Skeletal muscle tissue (tissue), 4 donors: ENCODE data around the gene DPF3. TPM values are rescaled to one million over a fixed set of nuclear protein-coding genes. Genes with fewer than 3 reads are reported as not detected.
A peak's percentile ranks its signal among the peaks of the same experiment; 100 is the strongest.

Source experiments
- H3K27ac ChIP-seq: one replicate; pipeline ENCODE4 v1.7.0; 2013; ENCODE audit warnings: mild to moderate bottlenecking, low read depth, low read length, inconsistent platforms
- H3K27me3 ChIP-seq, 3 donors: one replicate each; pipeline ENCODE4 v1.7.0; 2013; ENCODE audit warnings: low read length in 3 of 3; ENCODE audit not compliant: control insufficient read depth in 3 of 3, insufficient read depth in 3 of 3
- H3K36me3 ChIP-seq, 3 donors: one replicate each; pipeline ENCODE4 v1.7.0; 2013; ENCODE audit warnings: low read length in 3 of 3; ENCODE audit not compliant: control insufficient read depth in 3 of 3, insufficient read depth in 3 of 3
- H3K4me1 ChIP-seq, 3 donors: one replicate each; pipeline ENCODE4 v1.7.0; 2013; ENCODE audit warnings: low read length in 3 of 3, mild to moderate bottlenecking in 3 of 3; ENCODE audit not compliant: control insufficient read depth in 3 of 3, insufficient read depth in 3 of 3
- H3K4me3 ChIP-seq, 3 donors: one replicate each; pipeline ENCODE4 v1.7.0; 2013; ENCODE audit warnings: low read length in 3 of 3
- H3K9ac ChIP-seq, 3 donors: one replicate each; pipeline ENCODE4 v1.7.0; 2013; ENCODE audit warnings: low read length in 3 of 3, mild to moderate bottlenecking in 3 of 3, moderate library complexity in 2 of 3, low read depth in 1 of 3
- H3K9me3 ChIP-seq, 3 donors: one replicate each; pipeline ENCODE4 v1.7.0; 2013; ENCODE audit warnings: low read length in 3 of 3; ENCODE audit not compliant: control insufficient read depth in 3 of 3
- total RNA-seq: library from RNA; depleted of rRNA; stranded (reverse); fragments of >200 nt; gene quantifications from one replicate; pipeline ENCODE4 v1.2.3, GENCODE V29; 2014
- donor health status: Osteomylitis.

Gene DPF3
- 1.6 TPM for total RNA-seq

- Histone ChIP-seq H3K9ac (peak within 1 kb of the TSS; percentile 85 to 98 (median 90)), H3K9me3 (no peaks in the 10 kb centered on the region), H3K36me3 (no peaks in the 10 kb centered on the region), H3K27me3 (no peaks in the 10 kb centered on the region), H3K4me1 (peaks cover 20 to 51% (median 38%) of the 10 kb centered on the region in 3 donors), H3K27ac (peak within 1 kb of the TSS; percentile 86), H3K4me3 (peak within 1 kb of the TSS; percentile 88 to 89 (median 89))
These were observed at the start of gene DPF3 for GRCh38 chr14:72893636-72894322. DPF3 (minus strand) TSS chr14:72894101; CDS start chr14:72894088, 13 bp downstream.

- no peaks in the 10 kb centered on the region for H3K27me3 ChIP-seq
- no peak overlapping the region for H3K9ac ChIP-seq
- H3K4me1 ChIP-seq: no peaks in the 10 kb centered on the region
- H3K4me3 ChIP-seq: no peak overlapping the region
- H3K36me3 ChIP-seq: peaks cover 48 to 63% (median 54%) of the 10 kb centered on the region in 3 donors
- H3K9me3 ChIP-seq: no peaks in the 10 kb centered on the region
- H3K27ac ChIP-seq: no peak overlapping the region
These were observed 49.0 kb upstream of the DPF3 start for GRCh38 chr14:72942934-72943333.

GRCh38 chr14:72941286-72941985, 47.5 kb upstream of the DPF3 start:
- Histone ChIP-seq H3K27ac (no peak overlapping the region), H3K9me3 (no peaks in the 10 kb centered on the region), H3K36me3 (peaks cover 46 to 54% (median 46%) of the 10 kb centered on the region in 3 donors), H3K4me1 (no peaks in the 10 kb centered on the region), H3K4me3 (no peak overlapping the region), H3K27me3 (no peaks in the 10 kb centered on the region), H3K9ac (no peak overlapping the region)

GRCh38 chr14:72939630-72940029, 45.7 kb upstream of the DPF3 start:
- H3K9me3 ChIP-seq: no peaks in the 10 kb centered on the region
- no peaks in the 10 kb centered on the region for H3K4me1 ChIP-seq
- no peak overlapping the region for H3K4me3 ChIP-seq
- H3K27me3 ChIP-seq: no peaks in the 10 kb centered on the region
- peaks cover 41 to 47% (median 44%) of the 10 kb centered on the region in 3 donors for H3K36me3 ChIP-seq
- H3K9ac ChIP-seq: no peak overlapping the region
- H3K27ac ChIP-seq: no peak overlapping the region

DNA sequence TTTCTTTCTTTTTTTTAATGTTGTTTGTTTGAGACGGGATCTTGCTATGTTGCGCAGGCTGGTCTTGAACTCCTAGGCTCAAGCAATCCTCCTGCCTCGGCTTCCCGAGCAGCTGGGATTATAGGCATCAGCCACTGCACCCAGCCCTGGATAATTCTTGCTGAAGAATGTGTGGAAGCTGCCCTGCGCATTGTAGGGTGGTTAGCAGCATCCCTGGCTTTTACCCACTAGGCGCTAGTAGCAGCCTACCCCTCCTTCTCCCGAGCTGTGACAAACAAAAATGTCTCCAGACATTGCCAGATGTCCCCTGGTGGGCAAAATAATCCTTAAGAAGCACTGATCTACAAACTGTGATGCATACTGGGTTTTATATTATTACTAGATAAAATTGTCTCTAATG, 39.0 kb upstream of the DPF3 start:
- H3K9me3 ChIP-seq: no peaks in the 10 kb centered on the region

GRCh38 chr14:72929316-72930080, 35.6 kb upstream of the DPF3 start:
- Histone ChIP-seq H3K4me3 (no peak overlapping the region), H3K9me3 (no peaks in the 10 kb centered on the region), H3K4me1 (peaks cover 3 to 11% (median 9%) of the 10 kb centered on the region in 3 donors), H3K36me3 (peaks cover 0 to 3% (median 0%) of the 10 kb centered on the region in 3 donors), H3K27ac (no peak overlapping the region), H3K9ac (no peak overlapping the region), H3K27me3 (no peaks in the 10 kb centered on the region)

More for the DNA sequence above, 39.0 kb upstream of the DPF3 start:
- H3K27me3 ChIP-seq: no peaks in the 10 kb centered on the region
- H3K9ac ChIP-seq: no peak overlapping the region
- no peak overlapping the region for H3K27ac ChIP-seq
- no peak overlapping the region for H3K4me3 ChIP-seq
- no peaks in the 10 kb centered on the region for H3K4me1 ChIP-seq
- peaks cover 0 to 3% (median under 1%) of the 10 kb centered on the region in 3 donors for H3K36me3 ChIP-seq

- Histone ChIP-seq H3K27ac (no peak overlapping the region), H3K27me3 (no peaks in the 10 kb centered on the region), H3K9ac (no peak overlapping the region), H3K4me1 (peaks cover 3 to 11% (median 9%) of the 10 kb centered on the region in 3 donors), H3K4me3 (no peak overlapping the region), H3K9me3 (no peaks in the 10 kb centered on the region), H3K36me3 (peaks cover 0 to 3% (median 0%) of the 10 kb centered on the region in 3 donors)
These were observed 35.0 kb upstream of the DPF3 start for GRCh38 chr14:72928872-72929271.

- peaks cover 0 to 3% (median 0%) of the 10 kb centered on the region in 3 donors for H3K36me3 ChIP-seq
- H3K27ac ChIP-seq: peak within 1 kb of the TSS; percentile 7
- peak within 1 kb of the TSS; percentile 74 to 91 (median 78) for H3K9ac ChIP-seq
- no peaks in the 10 kb centered on the region for H3K9me3 ChIP-seq
- no peaks in the 10 kb centered on the region for H3K27me3 ChIP-seq
- peaks cover 3 to 11% (median 9%) of the 10 kb centered on the region in 3 donors for H3K4me1 ChIP-seq
- H3K4me3 ChIP-seq: peak within 1 kb of the TSS; percentile 90 to 98 (median 97)
These were observed 32.6 kb upstream of the DPF3 start, which contains the start of gene DCAF4 for GRCh38 chr14:72926292-72927028. DCAF4 (plus strand) TSS chr14:72926464; CDS start chr14:72937979, 11,515 bp downstream.

- H3K27me3 ChIP-seq: no peaks in the 10 kb centered on the region
- H3K36me3 ChIP-seq: peaks cover 0 to 3% (median 0%) of the 10 kb centered on the region in 3 donors
- peak overlapping the region; percentile 56 to 85 (median 59) for H3K9ac ChIP-seq
- H3K4me1 ChIP-seq: peaks cover 3 to 11% (median 9%) of the 10 kb centered on the region in 3 donors
- no peaks in the 10 kb centered on the region for H3K9me3 ChIP-seq
- peak overlapping the region; percentile 7 for H3K27ac ChIP-seq
- H3K4me3 ChIP-seq: peak overlapping the region; percentile 82 to 98 (median 90)
These were observed 32.0 kb upstream of the DPF3 start for GRCh38 chr14:72925815-72926291.
